Measurements from ENCODE around the gene TRERF1.

DNA sequence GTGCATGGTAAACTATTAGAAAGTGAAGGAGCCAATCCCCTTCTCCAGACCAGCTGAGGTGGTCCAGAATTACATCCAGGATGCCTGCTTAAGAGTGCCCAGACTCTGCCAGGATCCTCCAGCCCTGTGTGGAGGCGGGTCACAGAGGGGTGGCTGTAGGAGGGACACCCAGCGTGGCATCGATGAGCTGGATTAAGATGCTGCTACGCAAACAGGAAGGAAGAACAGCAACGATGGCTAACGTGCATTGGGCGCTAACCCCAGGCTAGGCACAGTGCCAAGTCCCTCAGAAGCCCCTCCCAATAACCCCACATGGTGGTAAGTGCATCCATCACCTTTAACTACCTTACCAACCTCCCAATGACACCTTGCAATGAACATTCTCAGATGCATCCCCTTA lies 170.2 kb downstream of the TRERF1 start:
- TF ChIP-seq CTCF (IDR thresholded peaks at IDR 0.05), result no peak
- TF ChIP-seq POLR2A (IDR thresholded peaks at IDR 0.05), result no peak
